SHP77 treated with DMSO at 0.1 percent for 48 hours (cell line): ENCODE measurements around the gene AGPAT3.
A peak's percentile ranks its signal among the peaks of the same experiment; 100 is the strongest.

Experiments used
- DNase-seq: peaks from one replicate; lab custom pipeline; 2025; lab: John Stamatoyannopoulos, UW

Gene AGPAT3

GRCh38 chr21:43978060-43978459 is 113.0 kb downstream of the AGPAT3 start:
- DNase-seq, result no peak

- DNase-seq, result no peak
Observed at GRCh38 chr21:43979654-43980053, 114.6 kb downstream of the AGPAT3 start.

GRCh38 chr21:43981151-43981870 is 116.3 kb downstream of the AGPAT3 start:
- DNase-seq, result no peak

GRCh38 chr21:43981871-43982210 is 116.8 kb downstream of the AGPAT3 start:
- no peak for DNase-seq

- DNase-seq, result no peak
Observed at GRCh38 chr21:43982489-43983078, 117.6 kb downstream of the AGPAT3 start.

- no peak for DNase-seq
Observed at GRCh38 chr21:43983390-43983789, 118.4 kb downstream of the AGPAT3 start.

- DNase-seq, result no peak
Observed at GRCh38 chr21:43983860-43984420, 118.9 kb downstream of the AGPAT3 start.

GRCh38 chr21:43984905-43985689 is 120.1 kb downstream of the AGPAT3 start:
- no peak for DNase-seq

GRCh38 chr21:43985690-43986251 is 120.7 kb downstream of the AGPAT3 start:
- DNase-seq, result no peak

GRCh38 chr21:43986544-43987451 is 121.8 kb downstream of the AGPAT3 start:
- DNase-seq, result peak; percentile 16

- no peak for DNase-seq
Observed at GRCh38 chr21:43987509-43987908, 122.5 kb downstream of the AGPAT3 start.

- DNase-seq, result no peak
Observed at GRCh38 chr21:43988016-43988415, 123.0 kb downstream of the AGPAT3 start.

- DNase-seq, result no peak
Observed at GRCh38 chr21:43988506-43989230, 123.6 kb downstream of the AGPAT3 start.

- no peak for DNase-seq
Observed at GRCh38 chr21:43989401-43989800, 124.4 kb downstream of the AGPAT3 start.

GRCh38 chr21:43991447-43991991 is 126.5 kb downstream of the AGPAT3 start:
- no peak for DNase-seq

- no peak for DNase-seq
Observed at GRCh38 chr21:43992121-43992520, 127.1 kb downstream of the AGPAT3 start.

- DNase-seq, result no peak
Observed at GRCh38 chr21:43993420-43993934, 128.5 kb downstream of the AGPAT3 start.

GRCh38 chr21:43994085-43994484 is 129.1 kb downstream of the AGPAT3 start:
- DNase-seq, result no peak

GRCh38 chr21:43994646-43995045 is 129.6 kb downstream of the AGPAT3 start:
- no peak for DNase-seq

- no peak for DNase-seq
Observed at GRCh38 chr21:43995521-43996105, 130.6 kb downstream of the AGPAT3 start.
